Fibroblast of the aortic adventitia (primary cell): ENCODE measurements around the gene DCAKD. TPM values are rescaled to one million over a fixed set of nuclear protein-coding genes. Genes with fewer than 3 reads are reported as not detected.

Experiments used
- DNase-seq: peaks from one replicate; pipeline ENCODE4 v3.0.0-alpha.2; 2010; ENCODE audit warnings: low read depth
- H3K4me3 ChIP-seq: 2 replicates; pipeline ENCODE4 v1.5.1; 2011; ENCODE audit warnings: low read depth, mild to moderate bottlenecking, control low read depth, low read length, moderate library complexity
- CTCF ChIP-seq: IDR thresholded peaks from 2 replicates; pipeline ENCODE4 v1.5.1; 2011; ENCODE audit warnings: mild to moderate bottlenecking, low read length, control low read depth, inconsistent platforms; ENCODE audit not compliant: insufficient read depth
- total RNA-seq: library from RNA; depleted of rRNA; stranded (reverse); fragments of >200 nt; gene quantifications from 2 replicates; pipeline ENCODE4 v1.2.3, GENCODE V29; 2012; ENCODE audit warnings: low replicate concordance

DCAKD gene
- total RNA-seq, 1 donor, result 31.3 TPM

DNA sequence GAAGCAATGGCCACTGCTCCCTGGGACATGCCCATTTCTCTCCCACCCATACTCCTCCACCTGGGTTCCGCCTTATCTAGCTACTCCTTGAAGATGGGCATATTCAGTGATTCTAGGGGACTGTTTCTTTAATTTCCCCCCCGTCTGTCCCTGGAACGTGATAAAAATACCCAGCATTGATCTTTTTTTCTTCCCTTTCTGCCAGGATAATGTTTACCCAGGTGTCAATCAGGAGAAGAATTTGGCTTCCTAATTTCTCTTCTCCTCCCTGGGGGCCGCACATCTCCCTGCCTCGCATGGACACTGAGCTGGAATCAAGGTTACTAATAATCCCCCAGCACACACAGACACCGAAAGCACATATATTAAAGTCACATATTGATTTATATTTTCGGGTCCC lies 35.2 kb downstream of the DCAKD start:
- DNase-seq, result no peak
- TF ChIP-seq CTCF, result no peak

GRCh38 chr17:45013021-45013997 lies 38.1 kb downstream of the DCAKD start:
- H3K4me3 ChIP-seq, result no peak overlapping the region
- TF ChIP-seq CTCF, result no peak
- peak; percentile 38 for DNase-seq

More for the DNA sequence above, 35.2 kb downstream of the DCAKD start:
- H3K4me3 ChIP-seq, result no peak overlapping the region

GRCh38 chr17:45011767-45012166 lies 39.7 kb downstream of the DCAKD start:
- no peak for DNase-seq
- no peak for TF ChIP-seq CTCF
- H3K4me3 ChIP-seq, result no peak overlapping the region

DNA sequence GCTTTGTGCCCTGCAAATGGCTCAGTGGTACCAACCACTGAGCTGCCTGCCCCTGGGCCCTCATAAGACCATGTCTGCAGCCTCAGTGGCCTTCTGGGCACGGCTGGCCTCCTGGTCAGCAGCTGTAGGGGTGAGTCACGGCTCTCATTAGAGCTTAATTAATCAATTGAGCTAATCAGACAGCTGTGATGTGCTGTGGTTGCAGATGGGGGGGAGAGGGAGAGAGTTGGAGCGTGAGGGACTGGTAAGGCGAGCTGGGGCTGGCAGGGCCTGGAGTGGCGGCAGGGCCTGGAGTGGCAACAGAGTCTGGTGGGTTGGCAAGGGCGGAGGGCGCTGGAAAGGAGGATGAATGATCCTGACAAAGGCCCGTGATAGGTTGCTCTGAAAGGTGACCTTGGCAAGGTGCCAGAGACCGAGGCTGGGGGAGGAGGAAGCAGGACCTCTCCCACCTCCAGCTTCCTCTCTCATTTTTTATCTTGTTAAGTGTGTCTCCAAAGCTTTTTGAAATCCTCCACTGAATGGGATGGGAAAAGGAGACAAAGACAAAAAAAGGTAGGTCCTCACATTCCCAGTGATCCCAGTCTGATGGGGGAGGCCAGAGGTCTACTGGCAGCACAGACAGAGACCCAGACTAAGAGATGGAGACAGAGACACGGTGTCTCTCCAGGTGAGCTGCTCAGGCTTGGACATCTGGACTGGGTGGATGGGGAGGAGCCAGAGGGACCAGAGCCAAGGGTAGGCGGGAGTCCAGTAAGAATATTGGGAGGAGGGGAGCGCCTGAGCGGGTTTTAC lies 41.6 kb downstream of the DCAKD start:
- H3K4me3 ChIP-seq, result no peak overlapping the region
- TF ChIP-seq CTCF, result no peak
- DNase-seq, result no peak

DNA sequence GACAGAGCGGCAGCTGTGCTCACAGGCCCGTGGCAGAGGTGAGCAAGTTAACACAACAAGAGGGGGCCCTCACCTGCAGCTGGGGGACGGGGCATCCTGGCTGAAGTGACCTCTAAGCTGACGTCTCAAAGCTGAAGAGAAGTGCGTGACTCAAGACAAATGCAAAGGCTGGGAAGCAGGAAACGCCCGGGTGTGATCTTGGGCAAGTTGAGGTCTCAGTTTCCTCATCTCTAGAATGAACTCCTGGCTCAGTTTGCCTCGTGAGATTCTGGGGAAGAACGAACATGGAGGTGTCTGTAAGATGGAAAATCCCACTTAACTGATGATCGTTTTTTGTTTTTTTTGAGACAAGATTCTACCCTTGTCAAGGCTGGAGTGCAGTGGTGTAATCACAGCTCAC lies 43.2 kb downstream of the DCAKD start:
- no peak for DNase-seq
- H3K4me3 ChIP-seq, result no peak overlapping the region
- no peak for TF ChIP-seq CTCF

- no peak for TF ChIP-seq CTCF
- no peak for DNase-seq
- H3K4me3 ChIP-seq, result no peak overlapping the region
These were observed 44.4 kb downstream of the DCAKD start for GRCh38 chr17:45006927-45007461.
